H1 (cell line): ENCODE measurements around the gene HSDL2. TPM values are rescaled to one million over a fixed set of nuclear protein-coding genes. Genes with fewer than 3 reads are reported as not detected.

Experiments
- GTF2F1 ChIP-seq: IDR thresholded peaks from 2 replicates; pipeline ENCODE4 v1.6.1; 2012; ENCODE audit warnings: low read depth, low read length, improper control_type of control experiment, borderline replicate concordance
- RAD21 ChIP-seq, 2 experiments: IDR thresholded peaks in 1 of 2; conservative IDR thresholded peaks in 1 of 2; 2 replicates each; pipeline ENCODE4 v1.6.1; 2011; ENCODE audit warnings: low read depth in 2 of 2, low read length in 2 of 2, improper control_type of control experiment in 1 of 2, inconsistent platforms in 1 of 2, mild to moderate bottlenecking in 1 of 2, moderate library complexity in 1 of 2
- ZNF274 ChIP-seq: IDR thresholded peaks from 2 replicates; pipeline ENCODE4 v1.7.0; 2012; ENCODE audit warnings: low read length, borderline replicate concordance; ENCODE audit errors: extremely low read depth
- polyA plus RNA-seq, 7 experiments: library from polyadenylated mRNA; depleted of rRNA in 3 of 7; stranded (reverse) in 5 of 7; unstranded in 2 of 7; fragments of >200 nt in 5 of 7; fragments of 200-250 nt in 2 of 7; gene quantifications; 1 replicate in 5 of 7; 2 replicates in 1 of 7; 4 replicates in 1 of 7; pipeline versions ENCODE4 v1.2.1 to v1.2.3, GENCODE V29; 2011 to 2013; ENCODE audit warnings: missing spikeins in 2 of 7, mixed read lengths in 2 of 7
- total RNA-seq: library from RNA; stranded (reverse); fragmentation: NEBNext Ultra II Directional; extraction: Animal tissue kit (Norgen Biotek cat#: 25700); gene quantifications from 2 replicates; pipeline ENCODE4 v1.2.1, GENCODE V29; 2021
- TF ChIP-seq, protein P1 (sequence below): fragments of 300-600 bp; sonication (generic); IDR thresholded peaks from 2 replicates; pipeline ENCODE4 v1.7.1; 2012; ENCODE audit warnings: low read length, moderate library complexity, mild to moderate bottlenecking, inconsistent platforms; ENCODE audit not compliant: insufficient replicate concordance

HSDL2 gene
- total and polyA plus RNA-seq, 2 of the 8 experiments (the other 6 are each of a cell fraction or from before 2014, with no cell fraction given) = 6.6 to 15.4 TPM

DNA sequence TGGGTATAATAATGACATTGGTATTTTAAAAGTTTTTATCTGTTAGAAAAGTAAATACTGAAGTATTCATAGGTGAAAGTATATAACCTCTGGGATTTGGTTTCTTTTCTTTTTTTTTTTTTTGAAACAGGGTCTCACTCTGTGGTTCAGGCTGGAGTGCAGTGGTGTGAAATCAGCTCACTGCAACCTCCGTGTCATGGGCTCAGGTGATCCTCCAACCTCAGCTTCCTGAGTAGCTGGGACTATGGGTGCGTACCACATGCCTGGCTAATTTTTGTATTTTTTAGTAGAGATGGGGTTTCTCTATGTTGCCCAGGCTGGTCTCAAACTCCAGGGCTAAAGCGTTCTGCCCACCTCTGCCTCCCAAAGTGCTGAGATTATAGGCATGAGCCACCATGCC is 7.2 kb downstream of the HSDL2 start (continued):
- no peak for TF ChIP-seq RAD21 (IDR thresholded peaks at IDR 0.05 in 1 of 2, conservative IDR thresholded peaks at IDR 0.05 in 1 of 2; ENCODE audit: low read depth in 2 of 2, low read length in 2 of 2)
- no peak for TF ChIP-seq GTF2F1
- TF ChIP-seq, protein P1, sequence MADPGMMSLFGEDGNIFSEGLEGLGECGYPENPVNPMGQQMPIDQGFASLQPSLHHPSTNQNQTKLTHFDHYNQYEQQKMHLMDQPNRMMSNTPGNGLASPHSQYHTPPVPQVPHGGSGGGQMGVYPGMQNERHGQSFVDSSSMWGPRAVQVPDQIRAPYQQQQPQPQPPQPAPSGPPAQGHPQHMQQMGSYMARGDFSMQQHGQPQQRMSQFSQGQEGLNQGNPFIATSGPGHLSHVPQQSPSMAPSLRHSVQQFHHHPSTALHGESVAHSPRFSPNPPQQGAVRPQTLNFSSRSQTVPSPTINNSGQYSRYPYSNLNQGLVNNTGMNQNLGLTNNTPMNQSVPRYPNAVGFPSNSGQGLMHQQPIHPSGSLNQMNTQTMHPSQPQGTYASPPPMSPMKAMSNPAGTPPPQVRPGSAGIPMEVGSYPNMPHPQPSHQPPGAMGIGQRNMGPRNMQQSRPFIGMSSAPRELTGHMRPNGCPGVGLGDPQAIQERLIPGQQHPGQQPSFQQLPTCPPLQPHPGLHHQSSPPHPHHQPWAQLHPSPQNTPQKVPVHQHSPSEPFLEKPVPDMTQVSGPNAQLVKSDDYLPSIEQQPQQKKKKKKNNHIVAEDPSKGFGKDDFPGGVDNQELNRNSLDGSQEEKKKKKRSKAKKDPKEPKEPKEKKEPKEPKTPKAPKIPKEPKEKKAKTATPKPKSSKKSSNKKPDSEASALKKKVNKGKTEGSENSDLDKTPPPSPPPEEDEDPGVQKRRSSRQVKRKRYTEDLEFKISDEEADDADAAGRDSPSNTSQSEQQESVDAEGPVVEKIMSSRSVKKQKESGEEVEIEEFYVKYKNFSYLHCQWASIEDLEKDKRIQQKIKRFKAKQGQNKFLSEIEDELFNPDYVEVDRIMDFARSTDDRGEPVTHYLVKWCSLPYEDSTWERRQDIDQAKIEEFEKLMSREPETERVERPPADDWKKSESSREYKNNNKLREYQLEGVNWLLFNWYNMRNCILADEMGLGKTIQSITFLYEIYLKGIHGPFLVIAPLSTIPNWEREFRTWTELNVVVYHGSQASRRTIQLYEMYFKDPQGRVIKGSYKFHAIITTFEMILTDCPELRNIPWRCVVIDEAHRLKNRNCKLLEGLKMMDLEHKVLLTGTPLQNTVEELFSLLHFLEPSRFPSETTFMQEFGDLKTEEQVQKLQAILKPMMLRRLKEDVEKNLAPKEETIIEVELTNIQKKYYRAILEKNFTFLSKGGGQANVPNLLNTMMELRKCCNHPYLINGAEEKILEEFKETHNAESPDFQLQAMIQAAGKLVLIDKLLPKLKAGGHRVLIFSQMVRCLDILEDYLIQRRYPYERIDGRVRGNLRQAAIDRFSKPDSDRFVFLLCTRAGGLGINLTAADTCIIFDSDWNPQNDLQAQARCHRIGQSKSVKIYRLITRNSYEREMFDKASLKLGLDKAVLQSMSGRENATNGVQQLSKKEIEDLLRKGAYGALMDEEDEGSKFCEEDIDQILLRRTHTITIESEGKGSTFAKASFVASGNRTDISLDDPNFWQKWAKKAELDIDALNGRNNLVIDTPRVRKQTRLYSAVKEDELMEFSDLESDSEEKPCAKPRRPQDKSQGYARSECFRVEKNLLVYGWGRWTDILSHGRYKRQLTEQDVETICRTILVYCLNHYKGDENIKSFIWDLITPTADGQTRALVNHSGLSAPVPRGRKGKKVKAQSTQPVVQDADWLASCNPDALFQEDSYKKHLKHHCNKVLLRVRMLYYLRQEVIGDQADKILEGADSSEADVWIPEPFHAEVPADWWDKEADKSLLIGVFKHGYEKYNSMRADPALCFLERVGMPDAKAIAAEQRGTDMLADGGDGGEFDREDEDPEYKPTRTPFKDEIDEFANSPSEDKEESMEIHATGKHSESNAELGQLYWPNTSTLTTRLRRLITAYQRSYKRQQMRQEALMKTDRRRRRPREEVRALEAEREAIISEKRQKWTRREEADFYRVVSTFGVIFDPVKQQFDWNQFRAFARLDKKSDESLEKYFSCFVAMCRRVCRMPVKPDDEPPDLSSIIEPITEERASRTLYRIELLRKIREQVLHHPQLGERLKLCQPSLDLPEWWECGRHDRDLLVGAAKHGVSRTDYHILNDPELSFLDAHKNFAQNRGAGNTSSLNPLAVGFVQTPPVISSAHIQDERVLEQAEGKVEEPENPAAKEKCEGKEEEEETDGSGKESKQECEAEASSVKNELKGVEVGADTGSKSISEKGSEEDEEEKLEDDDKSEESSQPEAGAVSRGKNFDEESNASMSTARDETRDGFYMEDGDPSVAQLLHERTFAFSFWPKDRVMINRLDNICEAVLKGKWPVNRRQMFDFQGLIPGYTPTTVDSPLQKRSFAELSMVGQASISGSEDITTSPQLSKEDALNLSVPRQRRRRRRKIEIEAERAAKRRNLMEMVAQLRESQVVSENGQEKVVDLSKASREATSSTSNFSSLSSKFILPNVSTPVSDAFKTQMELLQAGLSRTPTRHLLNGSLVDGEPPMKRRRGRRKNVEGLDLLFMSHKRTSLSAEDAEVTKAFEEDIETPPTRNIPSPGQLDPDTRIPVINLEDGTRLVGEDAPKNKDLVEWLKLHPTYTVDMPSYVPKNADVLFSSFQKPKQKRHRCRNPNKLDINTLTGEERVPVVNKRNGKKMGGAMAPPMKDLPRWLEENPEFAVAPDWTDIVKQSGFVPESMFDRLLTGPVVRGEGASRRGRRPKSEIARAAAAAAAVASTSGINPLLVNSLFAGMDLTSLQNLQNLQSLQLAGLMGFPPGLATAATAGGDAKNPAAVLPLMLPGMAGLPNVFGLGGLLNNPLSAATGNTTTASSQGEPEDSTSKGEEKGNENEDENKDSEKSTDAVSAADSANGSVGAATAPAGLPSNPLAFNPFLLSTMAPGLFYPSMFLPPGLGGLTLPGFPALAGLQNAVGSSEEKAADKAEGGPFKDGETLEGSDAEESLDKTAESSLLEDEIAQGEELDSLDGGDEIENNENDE = no peak
- TF ChIP-seq ZNF274 = no peak
